Stimulated activated effector memory CD8-positive, alpha-beta T cell treated with anti-CD3 and anti-CD28 coated beads, Interleukin-12 subunit alpha, Interleukin-12 subunit beta, amount 100 ng/mL, for 72 hours (primary cell): Measurements from ENCODE around the gene TSPEAR.

Source experiments
- ATAC-seq: fragments of 150-1000 bp; cut with Tn5 transposase; 2 replicates; pipeline ENCODE4 v1.10.0; 2021
- DNase-seq, 2 donors: peaks; one replicate each; pipeline ENCODE4 v3.0.0; 2021 to 2022; ENCODE audit warnings: low spot score in 2 of 2
- H3K27ac Mint-ChIP-seq: one replicate; pipeline ENCODE4 v1.8.0; 2022; ENCODE audit warnings: mild to moderate bottlenecking, mixed read lengths
- H3K36me3 Mint-ChIP-seq: one replicate; pipeline ENCODE4 v1.8.0; 2022; ENCODE audit warnings: mild to moderate bottlenecking, mixed read lengths
- H3K4me1 Mint-ChIP-seq: one replicate; pipeline ENCODE4 v1.8.0; 2022; ENCODE audit warnings: mixed read lengths
- H3K4me3 Mint-ChIP-seq: one replicate; pipeline ENCODE4 v1.8.0; 2022; ENCODE audit warnings: mild to moderate bottlenecking, mixed read lengths
- H3K9me3 Mint-ChIP-seq: one replicate; pipeline ENCODE4 v1.8.0; 2022; ENCODE audit warnings: mixed read lengths

Gene TSPEAR

DNA sequence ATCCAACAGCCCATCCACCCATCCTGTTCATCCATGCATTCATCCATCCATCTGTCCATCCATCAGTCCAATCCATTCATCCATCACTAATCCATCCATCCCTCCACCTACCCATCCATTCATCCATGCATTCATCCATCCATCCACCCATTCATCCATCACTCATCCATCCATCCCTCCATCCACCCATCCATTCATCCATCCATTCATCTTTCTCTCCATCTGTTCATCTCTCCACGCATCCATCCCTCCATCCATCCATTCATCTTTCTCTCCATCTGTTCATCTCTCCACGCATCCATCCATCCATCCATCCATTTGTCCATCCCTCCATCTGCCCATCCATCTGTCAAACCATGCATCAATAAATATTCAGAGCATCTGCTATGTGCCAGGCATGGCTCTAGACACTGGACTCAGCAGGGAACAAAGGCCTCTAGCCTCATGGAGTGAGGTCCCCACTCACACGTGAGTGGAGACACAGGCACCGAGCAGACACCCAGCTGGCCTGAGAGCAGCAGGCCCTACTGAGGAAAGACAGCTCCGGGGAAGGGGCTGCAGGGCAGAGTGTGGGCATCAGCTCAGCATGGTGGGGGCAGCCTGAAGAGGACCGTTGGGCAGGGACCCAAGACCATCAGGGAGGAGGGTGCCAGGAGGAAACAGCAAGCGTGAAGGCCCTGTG, 181.0 kb downstream of the TSPEAR start:
- no peak overlapping the region for H3K4me3 Mint-ChIP-seq
- no peak for ATAC-seq
- H3K4me1 Mint-ChIP-seq: no peaks in the 10 kb centered on the region
- no peak overlapping the region for H3K27ac Mint-ChIP-seq
- no peak for DNase-seq
- no peaks in the 10 kb centered on the region for H3K9me3 Mint-ChIP-seq
- H3K36me3 Mint-ChIP-seq: no peaks in the 10 kb centered on the region

DNA sequence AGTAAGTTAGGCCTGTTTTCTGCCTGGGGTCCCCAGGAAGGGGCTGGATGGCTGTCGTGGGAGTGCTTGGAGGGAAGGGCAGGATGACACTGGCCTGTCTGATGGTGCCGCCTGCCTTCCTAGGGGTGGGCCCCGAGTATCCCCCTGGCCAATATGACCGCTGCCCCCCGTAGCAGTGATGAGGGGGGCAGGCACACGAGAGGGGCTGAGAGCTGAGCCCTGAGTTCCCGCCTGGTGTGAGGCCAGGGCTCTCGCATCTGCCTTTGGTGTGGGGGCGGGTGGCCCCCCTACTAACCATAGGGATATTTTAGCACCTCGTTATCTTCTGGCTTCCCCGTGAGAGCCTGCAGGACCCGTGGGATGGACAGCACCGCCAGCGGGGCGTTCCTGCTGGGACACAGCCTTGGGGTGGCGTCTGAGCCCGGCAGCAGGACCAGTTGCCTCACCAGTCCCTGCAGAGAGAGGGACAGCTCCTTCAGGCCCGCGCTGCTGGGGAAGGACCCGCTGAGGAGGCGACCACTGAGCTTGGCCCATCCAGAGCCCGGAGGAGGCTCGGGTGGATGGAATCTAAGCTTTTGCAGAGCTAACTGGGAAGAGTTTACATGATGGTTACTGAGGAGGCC, 181.8 kb downstream of the TSPEAR start:
- Mint-ChIP-seq H3K9me3 (no peaks in the 10 kb centered on the region), H3K27ac (no peak overlapping the region), H3K4me1 (no peaks in the 10 kb centered on the region), H3K36me3 (no peaks in the 10 kb centered on the region), H3K4me3 (no peak overlapping the region)
- ATAC-seq: no peak
- DNase-seq: no peak

DNA sequence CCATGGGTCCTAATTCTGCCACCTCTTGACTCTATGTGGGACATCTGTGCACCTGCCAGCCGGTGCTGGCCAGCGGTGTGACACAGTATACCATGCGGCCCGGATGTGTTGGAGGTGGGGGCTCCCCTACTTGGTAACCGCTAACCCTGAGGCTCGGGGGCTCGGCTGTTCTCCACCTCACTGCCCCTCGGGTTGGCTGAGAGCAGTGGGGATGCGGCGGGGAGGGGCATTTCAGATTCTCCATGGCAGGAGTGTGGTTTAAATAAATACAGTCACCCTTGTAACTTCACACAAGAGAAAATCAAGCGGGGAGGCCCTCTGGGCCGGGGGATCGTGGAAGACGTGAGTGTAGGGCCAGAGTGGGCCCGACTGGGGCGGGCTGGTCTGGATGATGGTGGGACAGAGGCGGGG, 182.4 kb downstream of the TSPEAR start:
- no peak overlapping the region for H3K4me3 Mint-ChIP-seq
- H3K9me3 Mint-ChIP-seq: no peaks in the 10 kb centered on the region
- DNase-seq (no peak), ATAC-seq (no peak)
- H3K4me1 Mint-ChIP-seq: no peaks in the 10 kb centered on the region
- H3K27ac Mint-ChIP-seq: no peak overlapping the region
- no peaks in the 10 kb centered on the region for H3K36me3 Mint-ChIP-seq

DNA sequence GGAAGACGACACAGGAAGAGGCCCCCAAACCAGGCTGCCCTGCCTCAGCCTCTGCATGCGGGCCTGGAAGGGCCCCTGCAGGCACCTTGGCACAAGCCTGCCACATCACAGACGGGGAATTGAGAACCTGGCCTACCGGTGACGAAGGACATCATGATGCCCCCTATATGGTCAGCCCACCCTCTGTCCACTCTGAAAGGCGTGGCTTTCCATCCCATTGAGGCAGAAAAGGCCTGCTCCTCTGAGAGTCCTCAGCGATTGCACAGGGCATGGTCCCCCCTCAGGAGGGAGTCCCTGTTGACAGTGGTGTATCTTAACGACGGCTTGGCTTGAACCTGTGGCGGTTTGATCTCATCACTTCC, 182.8 kb downstream of the TSPEAR start:
- ATAC-seq (no peak), DNase-seq (no peak)
- H3K9me3 Mint-ChIP-seq: no peaks in the 10 kb centered on the region
- H3K36me3 Mint-ChIP-seq: no peaks in the 10 kb centered on the region
- no peak overlapping the region for H3K27ac Mint-ChIP-seq
- no peak overlapping the region for H3K4me3 Mint-ChIP-seq
- H3K4me1 Mint-ChIP-seq: no peaks in the 10 kb centered on the region

DNA sequence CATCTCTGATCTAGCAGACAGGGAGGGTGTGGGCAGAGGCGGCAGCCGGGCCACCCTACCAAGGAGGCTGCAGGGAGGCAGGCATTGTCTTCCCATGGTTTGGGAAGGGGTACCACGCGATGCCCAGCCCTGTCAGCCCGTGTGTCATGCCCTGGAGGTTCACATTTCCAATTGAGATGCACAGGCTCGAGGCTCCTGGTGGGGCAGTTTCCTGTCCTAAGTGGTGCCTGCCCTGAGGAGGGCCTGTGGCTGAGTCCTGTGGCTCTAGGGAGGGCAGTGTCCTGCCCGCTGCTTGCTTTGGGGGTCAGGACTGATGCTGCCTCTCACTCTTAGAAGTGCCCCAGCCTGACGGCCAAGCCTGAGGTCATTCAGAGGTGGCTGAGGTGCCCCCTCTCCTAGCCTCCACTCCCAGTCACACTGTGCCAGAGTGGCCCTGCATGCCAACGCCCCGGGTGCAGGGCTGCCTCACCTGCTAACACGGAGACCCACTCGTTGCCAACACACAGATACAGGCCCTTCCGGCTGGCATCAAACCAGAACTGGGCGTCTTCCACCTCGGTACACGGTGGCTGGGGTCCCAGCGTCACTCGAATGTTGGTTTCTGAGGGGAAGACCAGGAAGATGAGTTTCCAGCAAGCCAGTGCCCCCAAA, 183.3 kb downstream of the TSPEAR start:
- DNase-seq (no peak), ATAC-seq (no peak)
- Mint-ChIP-seq H3K36me3 (no peaks in the 10 kb centered on the region), H3K27ac (no peak overlapping the region), H3K4me1 (no peaks in the 10 kb centered on the region), H3K9me3 (no peaks in the 10 kb centered on the region), H3K4me3 (no peak overlapping the region)

DNA sequence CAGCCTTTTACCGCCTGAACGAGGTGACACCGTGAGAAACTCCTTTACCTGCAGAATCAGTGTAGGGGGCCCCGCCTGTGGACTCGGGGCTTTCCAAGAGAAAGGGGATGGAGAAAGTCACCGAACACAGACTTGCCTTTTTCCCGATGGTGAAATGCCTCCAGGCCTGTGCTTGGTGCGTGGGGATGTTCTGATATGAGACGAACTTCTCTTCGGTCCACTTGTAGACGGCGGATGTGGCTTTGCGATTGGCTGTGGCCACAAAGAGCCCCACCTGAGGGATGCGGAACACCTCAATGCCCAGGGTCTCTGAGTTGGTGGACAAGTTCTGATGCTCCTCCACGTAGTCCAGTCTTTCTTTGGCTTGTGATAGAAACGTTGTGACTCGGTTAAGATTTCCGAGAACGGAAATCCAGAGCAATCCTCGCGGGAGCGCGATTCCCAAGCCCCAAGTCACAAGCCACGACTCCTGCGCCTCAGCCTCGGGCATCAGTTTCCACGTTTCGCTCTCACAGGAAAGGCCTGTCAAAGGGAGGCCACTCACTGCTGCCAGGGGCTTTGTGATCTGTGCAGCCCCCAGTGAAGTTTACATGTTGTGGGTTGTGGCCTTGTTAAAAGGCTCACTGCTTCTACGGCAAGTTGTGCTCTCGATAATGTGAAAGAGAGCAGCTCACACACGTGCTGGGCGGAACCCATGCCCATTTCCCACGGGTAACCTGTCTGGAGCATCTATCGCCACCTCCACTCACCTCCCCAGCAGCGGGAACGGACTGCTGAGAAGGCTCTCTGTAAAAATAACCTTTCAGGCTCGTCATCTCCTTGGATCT, 184.0 kb downstream of the TSPEAR start:
- Mint-ChIP-seq H3K4me1 (no peaks in the 10 kb centered on the region), H3K4me3 (no peak overlapping the region), H3K9me3 (no peaks in the 10 kb centered on the region), H3K36me3 (no peaks in the 10 kb centered on the region), H3K27ac (no peak overlapping the region)
- DNase-seq (no peak), ATAC-seq (no peak)

DNA sequence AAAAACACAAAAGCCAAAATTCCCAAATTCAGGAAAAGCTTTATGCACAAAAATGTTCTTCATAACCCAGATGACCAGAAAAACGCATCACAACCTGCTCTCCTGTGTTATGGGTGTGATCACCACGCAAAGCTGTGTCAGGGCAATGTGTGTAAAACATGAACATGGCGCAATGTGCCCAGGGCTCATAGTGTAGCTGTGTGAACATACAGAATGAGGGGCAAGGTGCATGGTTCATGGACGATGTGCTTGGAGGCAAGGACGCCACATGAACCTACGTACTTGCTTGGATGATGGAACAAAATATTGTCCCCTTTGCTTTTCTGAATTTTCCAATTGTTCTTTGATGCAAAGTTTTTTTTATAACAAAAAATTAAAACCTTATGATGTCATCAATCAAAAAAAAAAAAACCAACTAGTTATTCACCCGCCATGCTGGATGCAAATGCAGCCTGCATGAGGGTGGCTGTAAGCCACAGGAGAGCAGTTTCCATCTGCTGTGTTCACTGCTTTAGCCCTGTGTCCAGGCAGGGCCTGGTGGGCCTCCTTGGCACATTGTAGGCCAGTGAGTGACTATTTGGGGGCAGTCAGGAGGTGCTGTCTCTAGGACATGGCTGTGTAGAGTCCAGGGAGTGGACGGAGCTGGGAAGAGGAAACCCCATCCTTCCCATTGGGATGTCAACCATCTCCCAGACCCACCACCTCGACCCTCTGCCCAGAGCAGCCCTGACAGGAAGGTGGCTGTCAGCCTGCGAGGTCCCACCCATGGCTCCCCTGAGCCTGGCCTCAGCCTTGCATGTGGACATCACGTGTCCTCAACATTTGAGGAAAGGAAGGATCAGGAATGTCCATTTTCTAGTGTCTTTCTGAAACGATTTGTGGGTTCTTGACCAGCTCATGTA, 185.0 kb downstream of the TSPEAR start:
- no peak overlapping the region for H3K4me3 Mint-ChIP-seq
- H3K4me1 Mint-ChIP-seq: no peaks in the 10 kb centered on the region
- DNase-seq: no peak
- H3K27ac Mint-ChIP-seq: no peak overlapping the region
- ATAC-seq: no peak
- no peaks in the 10 kb centered on the region for H3K36me3 Mint-ChIP-seq
- H3K9me3 Mint-ChIP-seq: no peaks in the 10 kb centered on the region

DNA sequence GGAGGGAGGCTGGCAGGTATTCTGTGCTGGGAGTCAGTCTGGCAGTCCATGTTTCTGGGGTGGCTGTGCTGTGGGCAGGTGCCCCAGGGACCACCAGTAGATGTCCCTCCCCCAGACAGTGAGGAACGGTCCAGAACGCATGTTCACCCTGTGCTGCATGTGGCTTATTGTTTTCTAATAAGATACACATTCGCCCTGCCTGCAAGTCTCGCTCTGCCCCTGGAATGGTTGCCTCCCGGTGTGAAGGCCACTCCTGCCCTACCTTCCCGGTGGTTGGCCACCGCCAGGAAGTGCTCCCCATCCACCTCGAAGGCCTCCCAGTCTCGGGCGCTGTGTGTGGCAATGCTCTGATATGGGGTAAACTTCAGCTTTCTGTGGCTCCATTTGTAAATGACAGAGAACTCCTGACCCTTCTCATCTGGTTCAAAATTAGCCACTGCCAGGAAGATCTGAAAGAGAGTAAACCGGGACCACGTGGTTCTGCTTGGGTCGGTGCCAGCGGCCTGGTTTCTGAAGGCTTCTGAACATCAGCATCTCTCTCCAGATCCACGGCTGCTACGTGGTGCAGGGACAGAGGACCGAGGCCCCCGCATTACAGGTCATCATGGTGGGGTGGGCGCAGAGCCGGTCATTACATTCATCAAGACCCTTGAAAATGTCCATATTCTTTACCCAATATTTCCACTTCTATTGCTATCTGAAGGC, 185.8 kb downstream of the TSPEAR start:
- no peak overlapping the region for H3K4me3 Mint-ChIP-seq
- H3K9me3 Mint-ChIP-seq: no peaks in the 10 kb centered on the region
- no peaks in the 10 kb centered on the region for H3K4me1 Mint-ChIP-seq
- H3K36me3 Mint-ChIP-seq: no peaks in the 10 kb centered on the region
- no peak for ATAC-seq
- H3K27ac Mint-ChIP-seq: no peak overlapping the region
- no peak for DNase-seq

DNA sequence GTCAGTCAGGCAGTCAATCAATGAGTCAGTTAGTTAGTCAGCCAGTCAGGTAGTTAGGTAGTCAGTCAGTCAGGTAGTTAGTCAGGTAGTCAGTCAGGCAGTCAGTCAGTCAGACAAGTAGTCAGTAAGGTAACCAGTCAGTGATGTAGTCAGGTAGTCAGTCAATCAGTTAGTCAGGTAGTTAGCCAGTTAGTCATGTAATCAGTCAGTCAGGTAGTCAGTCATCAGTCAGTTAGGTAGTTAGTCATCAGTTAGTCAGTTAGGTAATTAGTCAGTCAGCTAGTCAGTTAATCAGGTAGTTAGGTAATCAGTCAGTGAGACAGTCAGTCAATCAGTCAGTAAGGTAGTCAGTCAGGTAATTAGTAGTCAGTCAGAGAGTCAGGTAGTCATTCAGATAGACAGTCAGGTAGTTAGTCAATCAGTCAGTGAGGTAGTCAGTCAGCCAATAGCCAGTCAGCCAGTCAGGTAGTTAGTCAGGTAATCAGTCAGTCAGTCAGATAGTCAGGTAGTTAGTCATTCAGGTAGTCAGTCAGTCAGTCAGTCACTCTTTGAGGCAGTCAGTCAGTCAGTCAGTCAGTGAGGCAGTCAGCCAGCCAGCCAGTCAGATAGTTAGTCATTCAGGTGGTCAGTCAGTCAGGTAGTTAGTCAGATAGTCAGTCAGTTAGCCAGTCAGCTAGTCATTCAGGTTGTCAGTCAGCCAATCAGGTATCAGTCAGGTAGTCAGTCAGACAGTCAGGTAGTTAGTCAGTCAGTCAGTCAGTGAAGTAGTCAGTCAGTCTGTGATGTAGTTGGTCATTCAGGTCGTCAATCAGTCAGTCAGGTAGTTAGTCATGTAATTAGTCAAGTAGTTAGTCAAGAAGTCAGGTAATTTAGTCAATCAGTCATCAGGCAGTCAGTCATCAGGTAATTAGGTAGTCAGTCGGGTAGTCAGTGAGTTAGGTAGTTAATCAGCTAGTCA, 186.7 kb downstream of the TSPEAR start:
- Mint-ChIP-seq H3K4me3 (no peak overlapping the region), H3K9me3 (no peaks in the 10 kb centered on the region)

DNA sequence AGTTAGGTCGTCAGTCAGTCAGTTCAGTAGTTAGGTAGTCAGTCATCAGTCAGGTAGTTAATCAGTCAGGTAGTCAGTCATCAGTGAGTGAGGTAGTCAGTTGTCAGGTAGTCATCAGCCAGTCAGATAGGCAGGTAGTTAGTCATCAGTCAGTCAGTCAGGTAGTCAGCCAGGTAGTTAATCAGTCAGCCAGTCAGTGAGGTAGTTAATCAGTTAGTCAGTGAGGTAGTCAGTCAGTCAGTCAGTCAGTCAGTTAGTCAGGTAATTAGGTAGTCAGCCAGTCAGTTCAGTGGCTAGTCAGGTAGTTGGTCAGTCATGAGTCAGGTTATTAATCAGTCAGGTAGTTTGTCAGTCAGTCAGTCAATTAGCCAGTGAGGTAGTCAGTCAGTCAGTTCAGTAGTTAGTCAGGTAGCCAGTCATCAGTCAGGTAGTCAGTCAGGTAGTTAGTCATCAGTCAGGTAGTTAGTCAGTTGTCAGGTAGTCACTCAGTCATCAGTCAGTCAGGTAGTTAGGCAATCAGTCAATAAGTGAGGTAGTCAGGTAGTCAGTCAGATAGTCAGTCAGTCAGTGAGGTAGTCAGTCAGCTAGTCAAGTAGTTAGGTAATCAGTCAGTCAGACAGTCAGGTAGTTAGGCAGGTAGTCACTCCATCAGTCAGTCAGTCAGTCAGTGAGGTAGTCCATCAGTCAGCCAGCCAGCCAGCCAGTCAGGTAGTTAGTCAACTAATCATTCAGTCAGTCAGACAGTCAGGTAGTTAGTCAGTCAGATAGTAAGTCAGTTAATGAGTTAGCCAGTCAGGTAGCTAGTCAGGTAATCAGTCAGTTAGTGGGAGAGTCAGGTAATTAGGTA, 187.6 kb downstream of the TSPEAR start:
- no peak overlapping the region for H3K27ac Mint-ChIP-seq
- H3K9me3 Mint-ChIP-seq: no peaks in the 10 kb centered on the region
- DNase-seq (no peak), ATAC-seq (peak; percentile 15)
- H3K4me3 Mint-ChIP-seq: no peak overlapping the region
- H3K36me3 Mint-ChIP-seq: no peaks in the 10 kb centered on the region
- no peaks in the 10 kb centered on the region for H3K4me1 Mint-ChIP-seq

More for the DNA sequence above, 186.7 kb downstream of the TSPEAR start:
- no peaks in the 10 kb centered on the region for H3K36me3 Mint-ChIP-seq
- no peaks in the 10 kb centered on the region for H3K4me1 Mint-ChIP-seq
- no peak overlapping the region for H3K27ac Mint-ChIP-seq
- peak; percentile 54 for ATAC-seq
- no peak for DNase-seq

DNA sequence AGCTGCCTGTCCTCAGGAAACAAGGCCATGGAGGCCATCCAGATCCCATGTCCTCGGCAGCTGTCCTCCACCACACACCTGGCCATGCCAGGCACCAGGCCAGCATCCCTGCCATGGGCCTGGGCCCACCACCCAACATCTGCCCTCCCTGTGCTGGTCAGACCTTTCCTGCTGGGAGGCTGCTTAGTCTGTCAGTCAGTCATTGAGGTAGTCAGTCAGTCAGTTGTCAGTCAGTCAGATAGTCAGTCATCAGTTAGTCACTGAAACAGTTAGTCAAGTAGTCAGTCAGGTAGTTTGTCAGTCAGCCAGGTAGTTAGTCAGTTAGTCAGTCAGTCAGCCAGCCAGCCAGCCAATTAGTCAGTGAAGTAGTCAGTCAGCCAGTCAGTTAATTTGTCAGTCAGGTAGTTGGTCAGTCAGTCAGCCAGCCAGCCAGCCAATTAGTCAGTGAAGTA, 188.6 kb downstream of the TSPEAR start:
- peaks cover 2% of the 10 kb centered on the region for H3K9me3 Mint-ChIP-seq
- ATAC-seq (no peak), DNase-seq (no peak)
- peaks cover 3% of the 10 kb centered on the region for H3K4me1 Mint-ChIP-seq
- H3K36me3 Mint-ChIP-seq: no peaks in the 10 kb centered on the region
- H3K27ac Mint-ChIP-seq: no peak overlapping the region
- no peak overlapping the region for H3K4me3 Mint-ChIP-seq

DNA sequence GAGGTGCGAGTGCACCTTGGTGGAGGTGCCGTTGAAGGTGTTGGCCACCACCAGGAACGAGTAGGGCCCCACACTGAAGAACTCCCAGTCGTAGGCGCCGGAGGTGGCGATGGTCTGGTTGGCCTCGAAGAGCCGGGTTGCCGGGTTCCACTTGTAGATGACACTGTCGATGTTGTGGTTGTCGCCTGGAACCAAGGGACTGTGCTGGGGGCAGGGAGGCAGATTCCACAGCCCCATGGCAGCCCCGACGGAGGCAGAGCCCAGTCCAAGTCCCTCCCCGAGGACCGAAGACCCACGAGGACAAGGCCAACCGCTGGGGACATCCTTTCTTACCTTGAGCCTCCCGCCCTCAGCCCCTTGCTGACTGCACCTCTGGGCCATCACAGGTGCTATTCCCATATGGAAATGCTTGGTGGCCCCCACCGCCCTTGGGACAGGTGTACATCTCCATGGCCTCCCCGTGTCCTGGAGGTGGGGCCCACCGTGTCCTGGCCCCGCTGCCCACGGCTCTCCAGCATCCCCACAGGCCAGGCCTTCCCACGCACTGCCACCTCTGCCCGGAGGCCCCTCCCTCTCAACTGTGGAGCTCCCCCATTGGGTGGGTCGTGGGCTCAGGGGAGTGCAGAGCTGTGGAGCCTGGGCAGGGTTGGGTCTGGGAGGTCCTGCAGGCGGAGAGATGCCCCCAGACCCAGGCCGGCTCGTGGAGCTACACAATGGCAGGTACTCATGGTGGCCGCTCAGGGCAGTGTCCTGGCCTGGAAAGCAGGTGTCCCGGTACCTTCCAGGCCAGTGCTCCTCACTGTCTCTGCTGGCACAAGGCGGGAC, 189.2 kb downstream of the TSPEAR start:
- Mint-ChIP-seq H3K27ac (no peak overlapping the region), H3K36me3 (no peaks in the 10 kb centered on the region), H3K4me3 (no peak overlapping the region), H3K9me3 (peaks cover 3% of the 10 kb centered on the region), H3K4me1 (peaks cover 9% of the 10 kb centered on the region)
- DNase-seq (no peak), ATAC-seq (no peak)
